Vagina (tissue), 2 donors: ENCODE results near the gene FOXS1. TPM values are rescaled to one million over a fixed set of nuclear protein-coding genes. Genes with fewer than 3 reads are reported as not detected.

ENCODE experiments used
- DNase-seq, 2 donors: peaks; one replicate each; pipeline ENCODE4 v3.0.0-alpha.2; 2017; ENCODE audit errors: extremely low spot score in 2 of 2
- H3K27ac ChIP-seq: fragments of 200-600 bp; sonication (generic); one replicate; pipeline ENCODE4 v1.5.1; 2019
- H3K27me3 ChIP-seq: fragments of 200-600 bp; sonication (generic); one replicate; pipeline ENCODE4 v1.5.1; 2019
- H3K36me3 ChIP-seq, 2 donors: fragments of 200-600 bp; sonication (generic); one replicate each; pipeline ENCODE4 v1.5.1; 2017 to 2019
- H3K4me1 ChIP-seq: fragments of 200-600 bp; sonication (generic); one replicate; pipeline ENCODE4 v1.5.1; 2019
- H3K4me3 ChIP-seq, 2 donors: fragments of 200-600 bp; sonication (generic); 1 replicate in 1 of 2; 2 replicates in 1 of 2; pipeline ENCODE4 v1.5.1; 2016 to 2019
- H3K9me3 ChIP-seq: fragments of 200-600 bp; sonication (generic); one replicate; pipeline ENCODE4 v1.5.1; 2019
- POLR2A ChIP-seq, 2 donors: fragments of 450-650 bp; IDR thresholded peaks; one replicate each; pipeline ENCODE4 v1.6.1; 2017; ENCODE audit warnings: antibody characterized with exemption in 2 of 2, mild to moderate bottlenecking in 2 of 2, moderate library complexity in 2 of 2
- POLR2AphosphoS5 ChIP-seq, 2 donors: sonication (generic); formaldehyde crosslinking; IDR thresholded peaks; one replicate each; pipeline ENCODE4 v1.9.0; 2017; ENCODE audit warnings: antibody characterized with exemption in 2 of 2, mild to moderate bottlenecking in 2 of 2, low read depth in 1 of 2; ENCODE audit not compliant: insufficient read depth in 1 of 2
- intact Hi-C: fragments of 100-400 bp; cut with DNase I; formaldehyde crosslinking; loops from one replicate; pipeline ENCODE4 v1.15.1; 2023
- total RNA-seq: library from RNA; depleted of rRNA; stranded (reverse); fragments of >200 nt; gene quantifications from one replicate; pipeline ENCODE4 v1.2.3, GENCODE V29; 2016
- TF ChIP-seq, protein P1 (sequence below), 3 experiments: fragments of 450-650 bp in 2 of 3; fragments of 200-600 bp in 1 of 3; sonication (generic) in 1 of 3; IDR thresholded peaks; one replicate each; pipeline ENCODE4 v1.5.1; 2017 to 2019; ENCODE audit warnings: antibody characterized with exemption in 3 of 3, mild to moderate bottlenecking in 2 of 3, moderate library complexity in 2 of 3

FOXS1 gene
- total RNA-seq, 1 donor from 2014 or later = not detected

DNA sequence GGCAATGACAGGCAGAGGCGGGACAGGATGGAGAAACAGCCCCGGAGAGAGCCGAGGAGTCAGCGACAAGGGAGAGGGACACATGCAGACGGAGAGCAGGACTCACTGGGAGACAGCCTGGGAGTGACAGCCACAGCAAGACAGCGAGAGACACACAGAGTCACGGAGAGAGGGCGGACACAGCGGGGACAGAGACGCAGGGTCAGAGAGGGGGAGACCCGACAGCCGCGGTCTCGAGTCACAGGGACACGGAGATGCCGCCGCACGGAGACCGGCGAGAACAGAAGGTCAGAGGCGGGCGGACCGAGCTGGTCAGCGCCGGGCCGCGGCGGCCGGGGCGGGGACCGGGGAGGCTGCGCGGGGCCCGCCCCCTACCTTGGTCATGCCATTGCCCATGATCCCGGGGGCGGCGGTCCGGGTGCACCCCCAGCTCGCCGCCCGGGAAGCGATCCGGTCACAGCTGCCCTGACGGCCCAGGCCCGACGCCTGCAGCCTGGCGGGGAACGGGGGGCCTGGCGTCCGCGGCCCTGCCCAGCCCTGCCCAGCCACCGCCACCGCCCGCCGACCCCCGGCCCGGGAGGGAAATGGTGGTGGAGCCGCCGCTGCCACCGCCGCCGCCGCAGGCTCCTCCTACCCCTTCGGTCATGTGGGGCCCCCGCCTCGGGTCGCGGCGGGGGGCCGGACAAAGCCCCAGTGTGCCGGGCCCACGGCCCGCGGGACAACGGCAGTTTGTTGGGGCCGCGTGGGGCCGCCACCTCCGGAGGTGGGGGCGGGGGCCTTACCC, 24.7 kb upstream of the FOXS1 start, which contains the start of the genes DUSP15 and TTLL9:
Gene DUSP15, minus strand, starts transcription at position 586 of the 784 bp plus-strand sequence. Its CDS starts 190 bp downstream, at position 396.
Gene TTLL9, plus strand, starts transcription at position 693 of the 784 bp plus-strand sequence. CDS start 493 bp downstream, outside the sequence.
- intact Hi-C loops = no loop called here
- peak in 1 of 2 donors; percentile 85 for DNase-seq
- Histone ChIP-seq H3K9me3 (no peaks in the 10 kb centered on the region), H3K36me3 (no peaks in the 10 kb centered on the region), H3K27me3 (no peaks in the 10 kb centered on the region), H3K27ac (peak within 1 kb of the TSS; percentile 70), H3K4me1 (peaks cover 20% of the 10 kb centered on the region), H3K4me3 (peak within 1 kb of the TSS; percentile 52 to 64)
- TF ChIP-seq, protein P1, sequence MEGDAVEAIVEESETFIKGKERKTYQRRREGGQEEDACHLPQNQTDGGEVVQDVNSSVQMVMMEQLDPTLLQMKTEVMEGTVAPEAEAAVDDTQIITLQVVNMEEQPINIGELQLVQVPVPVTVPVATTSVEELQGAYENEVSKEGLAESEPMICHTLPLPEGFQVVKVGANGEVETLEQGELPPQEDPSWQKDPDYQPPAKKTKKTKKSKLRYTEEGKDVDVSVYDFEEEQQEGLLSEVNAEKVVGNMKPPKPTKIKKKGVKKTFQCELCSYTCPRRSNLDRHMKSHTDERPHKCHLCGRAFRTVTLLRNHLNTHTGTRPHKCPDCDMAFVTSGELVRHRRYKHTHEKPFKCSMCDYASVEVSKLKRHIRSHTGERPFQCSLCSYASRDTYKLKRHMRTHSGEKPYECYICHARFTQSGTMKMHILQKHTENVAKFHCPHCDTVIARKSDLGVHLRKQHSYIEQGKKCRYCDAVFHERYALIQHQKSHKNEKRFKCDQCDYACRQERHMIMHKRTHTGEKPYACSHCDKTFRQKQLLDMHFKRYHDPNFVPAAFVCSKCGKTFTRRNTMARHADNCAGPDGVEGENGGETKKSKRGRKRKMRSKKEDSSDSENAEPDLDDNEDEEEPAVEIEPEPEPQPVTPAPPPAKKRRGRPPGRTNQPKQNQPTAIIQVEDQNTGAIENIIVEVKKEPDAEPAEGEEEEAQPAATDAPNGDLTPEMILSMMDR (IDR thresholded peaks at IDR 0.05) = no peak
- TF ChIP-seq POLR2A (IDR thresholded peaks at IDR 0.05) (no peak), POLR2AphosphoS5 (IDR thresholded peaks at IDR 0.05; ENCODE audit: insufficient read depth in 1 of 2, low read depth in 1 of 2) (no peak)

DNA sequence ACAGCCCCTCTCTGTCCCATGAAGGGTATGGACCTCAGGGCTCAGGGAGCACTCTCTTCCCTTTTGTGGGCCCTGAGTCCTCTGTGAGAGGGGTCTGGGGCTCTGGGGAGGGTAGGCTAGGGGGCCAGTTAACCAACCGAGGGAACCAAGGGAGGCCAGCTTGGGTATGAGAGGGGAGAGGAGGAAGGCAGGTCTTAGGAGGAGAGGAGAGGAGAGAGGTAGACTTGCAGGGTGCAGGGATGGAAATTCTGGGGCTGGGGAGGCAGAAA, 24.2 kb upstream of the FOXS1 start:
- H3K36me3 ChIP-seq = no peaks in the 10 kb centered on the region
- intact Hi-C loops = no loop called here
- peaks cover 20% of the 10 kb centered on the region for H3K4me1 ChIP-seq
- H3K9me3 ChIP-seq = no peaks in the 10 kb centered on the region
- no peaks in the 10 kb centered on the region for H3K27me3 ChIP-seq
- peak overlapping the region; percentile 70 for H3K27ac ChIP-seq
- peak overlapping the region; percentile 52 to 64 for H3K4me3 ChIP-seq
- DNase-seq = no peak
- TF ChIP-seq POLR2A (IDR thresholded peaks at IDR 0.05) (no peak), POLR2AphosphoS5 (IDR thresholded peaks at IDR 0.05; ENCODE audit: insufficient read depth in 1 of 2, low read depth in 1 of 2) (no peak)
- TF ChIP-seq, protein P1 (IDR thresholded peaks at IDR 0.05) = no peak

DNA sequence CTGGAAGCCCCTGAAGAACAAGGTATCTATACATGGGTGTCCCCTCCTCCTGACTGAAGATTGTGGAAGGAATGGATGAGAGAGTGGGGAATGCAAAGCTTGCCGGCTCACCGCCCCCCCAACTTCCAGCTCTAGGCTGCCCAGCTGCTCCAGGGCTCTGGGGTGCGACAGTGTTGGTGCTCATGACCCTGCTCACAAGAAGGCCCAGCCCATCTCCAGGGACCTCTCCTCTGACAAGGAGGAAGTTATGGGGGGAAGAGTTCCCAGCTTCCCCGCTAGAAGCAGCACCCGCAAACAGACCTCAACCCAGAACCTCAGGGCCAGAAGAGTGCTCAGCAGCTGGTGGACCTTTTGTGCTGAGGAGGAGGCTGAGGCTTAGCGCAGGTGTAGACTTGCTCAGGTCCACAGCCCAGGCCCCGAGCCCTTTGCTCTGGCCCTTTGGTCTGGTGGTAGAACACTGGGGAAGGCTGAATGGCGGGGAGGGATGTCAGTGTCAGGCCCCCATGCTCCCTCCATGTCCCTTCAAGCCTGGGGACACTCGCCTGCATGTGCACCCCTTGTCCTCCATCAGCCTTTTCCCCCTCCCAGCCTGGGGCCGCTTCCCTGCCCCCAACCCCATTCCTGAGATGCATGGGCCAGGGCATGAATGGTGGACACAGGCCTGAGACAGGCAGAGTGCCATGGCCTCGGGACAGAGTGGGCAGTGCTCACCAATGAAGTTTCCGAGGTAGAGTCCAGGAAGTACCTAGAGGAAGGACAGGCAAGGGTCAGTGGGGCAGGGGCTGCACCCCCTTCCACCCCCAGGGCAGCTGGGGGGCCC, 23.7 kb upstream of the FOXS1 start:
- intact Hi-C loops = no loop called here
- Histone ChIP-seq H3K27ac (no peak overlapping the region), H3K9me3 (no peaks in the 10 kb centered on the region), H3K4me1 (peaks cover 20% of the 10 kb centered on the region), H3K27me3 (no peaks in the 10 kb centered on the region), H3K4me3 (peak overlapping the region; percentile 52 to 64), H3K36me3 (no peaks in the 10 kb centered on the region)
- peak; percentile 46 to 79 for DNase-seq
- no peak for TF ChIP-seq POLR2AphosphoS5 (IDR thresholded peaks at IDR 0.05; ENCODE audit: insufficient read depth in 1 of 2, low read depth in 1 of 2)
- no peak for TF ChIP-seq POLR2A (IDR thresholded peaks at IDR 0.05)
- TF ChIP-seq, protein P1 (IDR thresholded peaks at IDR 0.05) = no peak

DNA sequence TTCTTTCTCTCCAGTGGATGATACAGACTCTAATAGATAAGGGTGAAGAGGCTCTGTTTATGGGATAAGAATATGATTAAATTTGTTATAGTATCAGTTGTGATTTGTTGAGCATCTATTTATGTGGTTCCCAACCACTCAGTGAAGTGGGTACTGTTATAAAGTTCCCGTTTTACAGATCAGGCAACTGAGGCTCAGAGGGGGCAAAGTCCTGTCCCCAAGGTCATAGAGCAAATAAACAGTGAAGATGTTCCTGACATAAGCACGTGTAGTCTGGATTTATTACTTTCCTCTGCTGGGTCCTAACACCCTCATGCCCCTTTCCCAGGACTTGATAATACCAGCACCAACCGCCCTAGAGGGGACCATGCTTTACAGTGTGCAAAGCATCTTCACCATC, 20.8 kb upstream of the FOXS1 start:
- no peak overlapping the region for H3K4me3 ChIP-seq

More for the DNA sequence above, 20.8 kb upstream of the FOXS1 start:
- DNase-seq = no peak
- Histone ChIP-seq H3K27ac (no peak overlapping the region), H3K4me1 (peaks cover 19% of the 10 kb centered on the region), H3K9me3 (no peaks in the 10 kb centered on the region), H3K36me3 (no peaks in the 10 kb centered on the region), H3K27me3 (no peaks in the 10 kb centered on the region)
- intact Hi-C loops = no loop called here
- TF ChIP-seq, protein P1 (IDR thresholded peaks at IDR 0.05) = no peak
- TF ChIP-seq POLR2AphosphoS5 (IDR thresholded peaks at IDR 0.05; ENCODE audit: insufficient read depth in 1 of 2, low read depth in 1 of 2) (no peak), POLR2A (IDR thresholded peaks at IDR 0.05) (no peak)
